NCI-H2196 (cell line): ENCODE results near the gene GLRA1.

Experiments used
- DNase-seq: peaks from one replicate; lab custom pipeline; 2025; ENCODE audit not compliant: unreplicated experiment; lab: John Stamatoyannopoulos, UW

GLRA1 gene

DNA sequence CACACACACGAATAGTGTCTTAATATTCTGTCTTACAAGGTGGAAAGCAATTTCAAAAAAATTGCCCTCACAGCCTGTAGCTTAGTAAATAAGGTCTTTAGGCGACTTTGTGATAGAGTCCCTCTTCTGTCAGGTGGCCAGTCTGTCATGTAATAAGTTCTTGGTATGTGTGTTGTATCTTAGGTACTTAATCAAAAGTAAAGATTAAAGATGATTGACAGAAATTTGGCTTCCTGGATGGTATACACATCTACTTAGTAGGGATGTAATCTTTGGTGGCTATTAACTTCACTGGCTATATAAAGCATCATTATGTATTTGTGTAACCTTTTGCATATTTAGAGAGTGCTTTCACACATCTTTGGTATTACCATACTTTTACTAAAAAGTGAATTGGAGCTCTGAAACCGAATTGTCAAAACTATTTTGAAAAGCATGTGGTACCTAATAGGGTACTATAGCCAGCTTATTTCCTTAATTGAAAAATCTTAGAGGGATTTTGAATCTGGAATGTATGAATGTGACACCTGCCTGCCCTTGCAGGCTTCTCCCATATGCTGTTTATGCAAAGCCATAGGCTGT is 149.5 kb downstream of the GLRA1 start:
- no peak for DNase-seq

DNA sequence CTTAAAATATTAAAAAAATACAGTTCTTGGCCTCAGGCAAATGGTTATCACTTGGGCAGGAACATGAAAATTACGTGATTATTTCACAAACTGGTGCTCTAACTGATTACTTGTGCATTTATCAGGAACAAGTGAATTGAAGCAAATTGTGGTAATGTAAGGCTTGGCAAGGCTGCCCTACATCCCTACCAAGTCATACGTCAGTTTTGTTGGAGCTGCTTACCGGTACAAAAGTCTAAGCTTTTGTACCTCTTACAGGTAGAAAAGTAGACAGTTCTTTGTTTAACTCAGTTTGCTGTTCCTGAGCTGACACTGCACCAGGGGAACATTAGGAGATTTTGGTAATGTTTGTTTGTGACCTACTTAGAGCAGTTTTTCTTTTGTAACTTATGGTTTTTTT is 150.7 kb downstream of the GLRA1 start:
- no peak for DNase-seq

DNA sequence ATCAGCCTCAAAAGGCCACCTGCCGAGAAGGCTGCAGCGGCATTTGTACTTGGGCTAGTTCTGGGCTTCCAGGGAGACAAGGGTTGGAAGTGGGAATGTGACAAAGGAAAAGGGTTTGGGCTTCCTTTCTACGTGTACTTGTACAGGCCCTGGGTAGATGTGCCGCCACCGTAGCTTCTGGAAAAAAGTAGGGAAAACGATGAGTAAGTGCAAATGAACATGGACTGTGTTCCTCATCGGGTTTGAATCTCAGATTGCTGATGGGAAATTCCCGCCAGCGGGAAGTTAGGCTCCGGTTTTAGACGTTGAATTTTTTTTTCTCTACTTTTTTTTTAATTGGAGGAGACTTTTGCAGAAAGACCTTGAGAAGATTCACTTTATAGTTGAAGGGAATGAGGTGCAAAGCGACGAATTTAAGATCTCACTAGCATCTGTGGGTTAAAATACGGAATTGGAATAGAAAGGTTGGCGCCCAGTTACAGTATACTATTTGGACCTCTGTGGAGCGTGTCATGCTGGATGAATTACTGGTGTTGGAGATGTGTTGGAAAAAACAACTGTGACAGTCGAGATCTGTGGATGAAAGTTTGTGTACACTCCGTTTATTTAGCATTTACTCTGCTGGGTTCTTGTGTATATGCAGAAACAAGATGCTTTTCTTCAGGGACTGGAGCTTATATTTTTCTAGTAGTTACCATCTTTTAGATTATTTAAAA is 151.6 kb downstream of the GLRA1 start:
- DNase-seq: no peak
